HepG2 (cell line): Measurements from ENCODE around the gene PANK3. TPM values are rescaled to one million over a fixed set of nuclear protein-coding genes. Genes with fewer than 3 reads are reported as not detected.
A peak's percentile ranks its signal among the peaks of the same experiment; 100 is the strongest.

Source experiments
- DNMT3B ChIP-seq: conservative IDR thresholded peaks from 2 replicates; pipeline ENCODE4 v1.6.1; 2016; ENCODE audit warnings: missing biosample characterization, control low read depth
- HOXA5 ChIP-seq: sonication (generic); formaldehyde crosslinking; IDR thresholded peaks from 2 replicates; pipeline ENCODE4 v1.4.0; 2020; ENCODE audit warnings: missing genetic modification reagents
- KLF16 ChIP-seq, 2 experiments: sonication (generic) in 1 of 2; formaldehyde crosslinking in 1 of 2; IDR thresholded peaks; 2 replicates each; pipeline versions ENCODE4 v1.6.1 to v1.8.0; 2016 to 2023; ENCODE audit warnings: missing genetic modification reagents in 2 of 2, missing compliant biosample characterization in 1 of 2
- MEIS1 ChIP-seq: sonication (generic); formaldehyde crosslinking; IDR thresholded peaks from 2 replicates; pipeline ENCODE4 v1.9.0; 2021; ENCODE audit warnings: mild to moderate bottlenecking, missing genetic modification reagents, moderate library complexity, borderline replicate concordance
- MTF1 ChIP-seq: sonication (generic); formaldehyde crosslinking; IDR thresholded peaks from 2 replicates; pipeline ENCODE4 v1.5.0; 2020; ENCODE audit warnings: missing genetic modification reagents
- RXRB ChIP-seq: IDR thresholded peaks from 2 replicates; pipeline ENCODE4 v1.6.1; 2016; ENCODE audit warnings: borderline replicate concordance, missing genetic modification reagents, missing compliant biosample characterization
- YEATS4 ChIP-seq: sonication (generic); formaldehyde crosslinking; IDR thresholded peaks from 2 replicates; pipeline ENCODE4 v1.4.0; 2020; ENCODE audit warnings: missing genetic modification reagents, borderline replicate concordance
- ZBTB7B ChIP-seq: sonication (generic); formaldehyde crosslinking; IDR thresholded peaks from 2 replicates; pipeline ENCODE4 v1.4.0; 2020; ENCODE audit warnings: missing genetic modification reagents
- ZC3H13 ChIP-seq: sonication (generic); formaldehyde crosslinking; IDR thresholded peaks from 2 replicates; pipeline ENCODE4 v1.8.1; 2023; ENCODE audit warnings: mild to moderate bottlenecking, missing genetic modification reagents, moderate library complexity
- ZKSCAN5 ChIP-seq: sonication (generic); formaldehyde crosslinking; IDR thresholded peaks from 2 replicates; pipeline ENCODE4 v1.5.1; 2020; ENCODE audit warnings: mild to moderate bottlenecking, missing genetic modification reagents
- ZNF253 ChIP-seq: sonication (generic); formaldehyde crosslinking; IDR thresholded peaks from 2 replicates; pipeline ENCODE4 v1.8.0; 2022; ENCODE audit warnings: mild to moderate bottlenecking, missing genetic modification reagents, borderline replicate concordance
- ZNF292 ChIP-seq: sonication (generic); formaldehyde crosslinking; IDR thresholded peaks from 2 replicates; pipeline ENCODE4 v1.8.1; 2022; ENCODE audit warnings: mild to moderate bottlenecking, low read depth, missing genetic modification reagents, borderline replicate concordance
- ZNF460 ChIP-seq: sonication (generic); formaldehyde crosslinking; IDR thresholded peaks from 2 replicates; pipeline ENCODE4 v1.5.1; 2020; ENCODE audit warnings: missing genetic modification reagents, mild to moderate bottlenecking, borderline replicate concordance
- ZNF550 ChIP-seq: sonication (generic); formaldehyde crosslinking; IDR thresholded peaks from 2 replicates; pipeline ENCODE4 v1.4.0; 2020; ENCODE audit warnings: mild to moderate bottlenecking, missing genetic modification reagents, borderline replicate concordance
- ZNF563 ChIP-seq: sonication (generic); formaldehyde crosslinking; IDR thresholded peaks from 2 replicates; pipeline ENCODE4 v1.8.0; 2022; ENCODE audit warnings: mild to moderate bottlenecking, moderate library complexity, missing genetic modification reagents
- ZNF570 ChIP-seq: sonication (generic); formaldehyde crosslinking; IDR thresholded peaks from 2 replicates; pipeline ENCODE4 v1.4.0; 2020; ENCODE audit warnings: mild to moderate bottlenecking, missing genetic modification reagents, borderline replicate concordance
- ZNF572 ChIP-seq: sonication (generic); formaldehyde crosslinking; IDR thresholded peaks from 2 replicates; pipeline ENCODE4 v1.5.1; 2020; ENCODE audit warnings: mild to moderate bottlenecking, missing genetic modification reagents
- ZNF672 ChIP-seq: sonication (generic); formaldehyde crosslinking; IDR thresholded peaks from 2 replicates; pipeline ENCODE4 v1.8.1; 2022; ENCODE audit warnings: missing genetic modification reagents
- ZNF839 ChIP-seq: sonication (generic); formaldehyde crosslinking; IDR thresholded peaks from 2 replicates; pipeline ENCODE4 v1.4.0; 2020; ENCODE audit warnings: missing genetic modification reagents, mild to moderate bottlenecking, borderline replicate concordance
- polyA plus RNA-seq, 8 experiments: library from polyadenylated mRNA; depleted of rRNA in 3 of 8; stranded (reverse) in 7 of 8; unstranded in 1 of 8; fragments of >200 nt; fragmentation: Illumina TruSeq in 4 of 8; extraction: Trizol in 4 of 8; gene quantifications; 2 replicates each; pipeline versions ENCODE4 v1.2.1 to v1.2.3, GENCODE V29; 2011 to 2016; ENCODE audit warnings: low read depth in 4 of 8, missing spikeins in 1 of 8, mixed read lengths in 1 of 8; ENCODE audit not compliant: insufficient read depth in 1 of 8
- total RNA-seq, 5 experiments: library from RNA; depleted of rRNA; stranded (reverse); fragments of >200 nt; fragmentation: Illumina TruSeq; extraction: Trizol; gene quantifications; 2 replicates each; pipeline ENCODE4 v1.2.3, GENCODE V29; 2016; ENCODE audit warnings: low read depth in 1 of 5
- TF ChIP-seq, protein P1 (sequence below): sonication (generic); formaldehyde crosslinking; IDR thresholded peaks from 2 replicates; pipeline ENCODE4 v1.4.0; 2020; ENCODE audit warnings: mild to moderate bottlenecking, missing genetic modification reagents
- TF ChIP-seq, protein P2 (sequence below): sonication (generic); formaldehyde crosslinking; IDR thresholded peaks from 2 replicates; pipeline ENCODE4 v1.8.0; 2023; ENCODE audit warnings: mild to moderate bottlenecking, missing genetic modification reagents

PANK3 gene
- total and polyA plus RNA-seq, 2 of the 13 experiments (the other 11 are each of a cell fraction or from before 2014, with no cell fraction given), result 26.9 to 69.5 TPM

DNA sequence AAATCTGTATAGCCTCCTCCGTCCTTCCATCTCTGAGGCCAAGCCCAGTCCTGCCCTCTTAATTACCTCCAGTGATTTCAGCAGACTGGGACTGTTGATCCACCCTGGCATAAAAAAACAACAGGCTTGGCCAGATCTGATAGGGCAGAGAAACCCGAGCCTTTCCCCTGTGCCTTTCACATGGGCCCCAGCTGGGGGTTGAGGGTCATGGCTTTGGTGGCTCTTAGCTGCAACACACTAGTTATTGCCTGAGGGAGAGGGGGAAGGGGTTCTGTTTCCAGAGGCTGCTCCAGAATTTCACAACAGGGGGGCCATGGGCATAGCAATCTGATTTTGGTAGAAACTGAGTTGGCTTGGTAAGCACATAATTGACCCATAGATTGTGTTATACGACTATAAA is 21.2 kb upstream of the PANK3 start (continued):
- TF ChIP-seq, protein P1, sequence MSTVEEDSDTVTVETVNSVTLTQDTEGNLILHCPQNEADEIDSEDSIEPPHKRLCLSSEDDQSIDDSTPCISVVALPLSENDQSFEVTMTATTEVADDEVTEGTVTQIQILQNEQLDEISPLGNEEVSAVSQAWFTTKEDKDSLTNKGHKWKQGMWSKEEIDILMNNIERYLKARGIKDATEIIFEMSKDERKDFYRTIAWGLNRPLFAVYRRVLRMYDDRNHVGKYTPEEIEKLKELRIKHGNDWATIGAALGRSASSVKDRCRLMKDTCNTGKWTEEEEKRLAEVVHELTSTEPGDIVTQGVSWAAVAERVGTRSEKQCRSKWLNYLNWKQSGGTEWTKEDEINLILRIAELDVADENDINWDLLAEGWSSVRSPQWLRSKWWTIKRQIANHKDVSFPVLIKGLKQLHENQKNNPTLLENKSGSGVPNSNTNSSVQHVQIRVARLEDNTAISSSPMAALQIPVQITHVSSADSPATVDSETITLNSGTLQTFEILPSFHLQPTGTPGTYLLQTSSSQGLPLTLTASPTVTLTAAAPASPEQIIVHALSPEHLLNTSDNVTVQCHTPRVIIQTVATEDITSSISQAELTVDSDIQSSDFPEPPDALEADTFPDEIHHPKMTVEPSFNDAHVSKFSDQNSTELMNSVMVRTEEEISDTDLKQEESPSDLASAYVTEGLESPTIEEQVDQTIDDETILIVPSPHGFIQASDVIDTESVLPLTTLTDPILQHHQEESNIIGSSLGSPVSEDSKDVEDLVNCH (CRISPR knock-in tag), result no peak
- no peak for TF ChIP-seq ZNF570 (CRISPR knock-in tag)
- no peak for TF ChIP-seq ZNF550 (CRISPR knock-in tag)
- 0 out of 2 replicates have a peak, but pooled peaks have one; percentile 41 for TF ChIP-seq ZNF572 (CRISPR knock-in tag)
- no peak for TF ChIP-seq ZNF253 (CRISPR knock-in tag)
- 0 out of 2 replicates have a peak, but pooled peaks have one; percentile 52 for TF ChIP-seq HOXA5
- no peak for TF ChIP-seq ZNF839 (CRISPR knock-in tag)
- TF ChIP-seq ZNF460 (CRISPR knock-in tag), result no peak
- TF ChIP-seq KLF16 (CRISPR knock-in tag; IDR thresholded peaks at IDR 0.05), result no peak
- TF ChIP-seq MTF1, result no peak
- TF ChIP-seq ZNF563, result no peak
- TF ChIP-seq ZNF292 (CRISPR knock-in tag), result no peak
- TF ChIP-seq MEIS1, result no peak
- TF ChIP-seq DNMT3B (CRISPR knock-in tag), result no peak
- no peak for TF ChIP-seq ZC3H13 (CRISPR knock-in tag)
- no peak for TF ChIP-seq ZNF672 (CRISPR knock-in tag)
- peak; percentile 43; the same call in 1 of the 2 replicates for TF ChIP-seq RXRB (CRISPR knock-in tag)
- TF ChIP-seq, protein P2, sequence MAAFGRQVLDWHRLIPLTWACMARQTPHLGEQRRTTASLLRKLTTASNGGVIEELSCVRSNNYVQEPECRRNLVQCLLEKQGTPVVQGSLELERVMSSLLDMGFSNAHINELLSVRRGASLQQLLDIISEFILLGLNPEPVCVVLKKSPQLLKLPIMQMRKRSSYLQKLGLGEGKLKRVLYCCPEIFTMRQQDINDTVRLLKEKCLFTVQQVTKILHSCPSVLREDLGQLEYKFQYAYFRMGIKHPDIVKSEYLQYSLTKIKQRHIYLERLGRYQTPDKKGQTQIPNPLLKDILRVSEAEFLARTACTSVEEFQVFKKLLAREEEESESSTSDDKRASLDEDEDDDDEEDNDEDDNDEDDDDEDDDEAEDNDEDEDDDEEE (CRISPR knock-in tag), result no peak
- peak; percentile 37; the same call in 1 of the 2 replicates for TF ChIP-seq ZBTB7B
- TF ChIP-seq YEATS4, result peak; percentile 52; the same call in 1 of the 2 replicates
- TF ChIP-seq ZKSCAN5 (CRISPR knock-in tag), result no peak
